ENCODE measurements around the gene CLIC1.

The CLIC1 gene

GRCh38 chr6:31775633-31776484 is 39.5 kb upstream of the CLIC1 start:
- H3K27ac ChIP-seq (ENCODE audit: extremely low read depth, low read depth, low read length), result no peak overlapping the region
- H3K4me3 ChIP-seq (ENCODE audit: low read depth, low read length), result no peak overlapping the region
- CTCF ChIA-PET, result interaction anchor here (0.5 to 3.2 kb wide), 5 partner anchors 13 to 176 kb away, joined by 3 to 17 read pairs (median 4); no protein-coding TSS in a partner anchor
- H3K36me3 ChIP-seq (ENCODE audit: control insufficient read depth in 2 of 2, insufficient read depth in 1 of 2, low read length in 2 of 2), result peaks cover 0 to 28% of the 10 kb centered on the region in 2 experiments; a peak in 2 of 3 replicates
- H3K4me1 ChIP-seq (ENCODE audit: control insufficient read depth, insufficient read depth, low read length), result peaks cover 4% of the 10 kb centered on the region
- TF ChIP-seq ZSCAN16 (tag by site-specific recombination; IDR thresholded peaks at IDR 0.05), result no peak
- TF ChIP-seq ZNF202 (tag by site-specific recombination; IDR thresholded peaks at IDR 0.05; ENCODE audit: borderline replicate concordance), result no peak
- TF ChIP-seq ZNF747 (tag by site-specific recombination; IDR thresholded peaks at IDR 0.05), result no peak
- TF ChIP-seq BCL6B (tag by site-specific recombination; IDR thresholded peaks at IDR 0.05), result no peak
- TF ChIP-seq BCL11A (tag by site-specific recombination; IDR thresholded peaks at IDR 0.05; ENCODE audit: low read depth), result no peak
- no peak for TF ChIP-seq TRIM28 (IDR thresholded peaks at IDR 0.05; ENCODE audit: borderline replicate concordance, low read length)
- no peak for TF ChIP-seq ZFP37 (tag by site-specific recombination; IDR thresholded peaks at IDR 0.05)
- TF ChIP-seq, protein P1, sequence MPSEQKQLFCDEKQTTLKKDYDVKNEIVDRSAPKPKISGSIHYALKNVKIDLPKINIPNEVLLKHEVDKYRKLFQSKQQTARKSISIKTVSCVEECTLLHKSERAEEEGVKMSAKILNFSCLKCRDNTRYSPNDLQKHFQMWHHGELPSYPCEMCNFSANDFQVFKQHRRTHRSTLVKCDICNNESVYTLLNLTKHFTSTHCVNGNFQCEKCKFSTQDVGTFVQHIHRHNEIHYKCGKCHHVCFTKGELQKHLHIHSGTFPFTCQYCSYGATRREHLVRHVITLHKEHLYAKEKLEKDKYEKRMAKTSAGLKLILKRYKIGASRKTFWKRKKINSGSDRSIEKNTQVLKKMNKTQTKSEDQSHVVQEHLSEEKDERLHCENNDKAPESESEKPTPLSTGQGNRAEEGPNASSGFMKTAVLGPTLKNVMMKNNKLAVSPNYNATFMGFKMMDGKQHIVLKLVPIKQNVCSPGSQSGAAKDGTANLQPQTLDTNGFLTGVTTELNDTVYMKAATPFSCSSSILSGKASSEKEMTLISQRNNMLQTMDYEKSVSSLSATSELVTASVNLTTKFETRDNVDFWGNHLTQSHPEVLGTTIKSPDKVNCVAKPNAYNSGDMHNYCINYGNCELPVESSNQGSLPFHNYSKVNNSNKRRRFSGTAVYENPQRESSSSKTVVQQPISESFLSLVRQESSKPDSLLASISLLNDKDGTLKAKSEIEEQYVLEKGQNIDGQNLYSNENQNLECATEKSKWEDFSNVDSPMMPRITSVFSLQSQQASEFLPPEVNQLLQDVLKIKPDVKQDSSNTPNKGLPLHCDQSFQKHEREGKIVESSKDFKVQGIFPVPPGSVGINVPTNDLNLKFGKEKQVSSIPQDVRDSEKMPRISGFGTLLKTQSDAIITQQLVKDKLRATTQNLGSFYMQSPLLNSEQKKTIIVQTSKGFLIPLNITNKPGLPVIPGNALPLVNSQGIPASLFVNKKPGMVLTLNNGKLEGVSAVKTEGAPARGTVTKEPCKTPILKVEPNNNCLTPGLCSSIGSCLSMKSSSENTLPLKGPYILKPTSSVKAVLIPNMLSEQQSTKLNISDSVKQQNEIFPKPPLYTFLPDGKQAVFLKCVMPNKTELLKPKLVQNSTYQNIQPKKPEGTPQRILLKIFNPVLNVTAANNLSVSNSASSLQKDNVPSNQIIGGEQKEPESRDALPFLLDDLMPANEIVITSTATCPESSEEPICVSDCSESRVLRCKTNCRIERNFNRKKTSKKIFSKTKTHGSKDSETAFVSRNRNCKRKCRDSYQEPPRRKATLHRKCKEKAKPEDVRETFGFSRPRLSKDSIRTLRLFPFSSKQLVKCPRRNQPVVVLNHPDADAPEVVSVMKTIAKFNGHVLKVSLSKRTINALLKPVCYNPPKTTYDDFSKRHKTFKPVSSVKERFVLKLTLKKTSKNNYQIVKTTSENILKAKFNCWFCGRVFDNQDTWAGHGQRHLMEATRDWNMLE (tag by site-specific recombination; conservative IDR thresholded peaks at IDR 0.05; ENCODE audit: low read depth), result no peak
- no peak for TF ChIP-seq ZBTB8A (tag by site-specific recombination; IDR thresholded peaks at IDR 0.05)
- TF ChIP-seq ZNF658 (tag by site-specific recombination; IDR thresholded peaks at IDR 0.05), result no peak
- TF ChIP-seq PRDM4 (tag by site-specific recombination; IDR thresholded peaks at IDR 0.05), result no peak
- TF ChIP-seq ZNF157 (tag by site-specific recombination; IDR thresholded peaks at IDR 0.05), result no peak
- no peaks in the 10 kb centered on the region for H3K9me3 ChIP-seq (ENCODE audit: control insufficient read depth, insufficient read depth, low read depth, low read length)
- POLR2A ChIA-PET, result interaction anchor here (0.6 to 7.2 kb wide), 8 partner anchors 23 to 148 kb away, joined by 3 to 48 read pairs (median 4); partner anchors contain the start of genes ABHD16A, HSPA1A, HSPA1B and HSPA1L

GRCh38 chr6:31775184-31775583 is 38.9 kb upstream of the CLIC1 start:
- peak; percentile 47; the same call in 1 of the 2 replicates for TF ChIP-seq KLF1 (tag by site-specific recombination; IDR thresholded peaks at IDR 0.05)
- no peak for TF ChIP-seq ZNF768 (tag by site-specific recombination; IDR thresholded peaks at IDR 0.05)
- no peak for TF ChIP-seq GLIS1 (tag by site-specific recombination; IDR thresholded peaks at IDR 0.05)
- no peak for TF ChIP-seq ZNF514 (tag by site-specific recombination; IDR thresholded peaks at IDR 0.05)
- no peak for TF ChIP-seq ZBTB11 (tag by site-specific recombination; conservative IDR thresholded peaks at IDR 0.05; ENCODE audit: low read depth)
- Histone ChIP-seq H3K36me3 (ENCODE audit: control insufficient read depth in 2 of 2, insufficient read depth in 1 of 2, low read length in 2 of 2) (peaks cover 0 to 21% of the 10 kb centered on the region in 2 experiments; a peak in 2 of 3 replicates), H3K4me1 (ENCODE audit: control insufficient read depth, insufficient read depth, low read length) (peaks cover 4% of the 10 kb centered on the region), H3K4me3 (ENCODE audit: low read depth, low read length) (no peak overlapping the region), H3K9me3 (ENCODE audit: control insufficient read depth, insufficient read depth, low read depth, low read length) (no peaks in the 10 kb centered on the region), H3K27ac (ENCODE audit: extremely low read depth, low read depth, low read length) (no peak overlapping the region)
- ChIA-PET CTCF (interaction anchor here (0.5 to 3.2 kb wide), 7 partner anchors 12 to 272 kb away, joined by 3 to 17 read pairs (median 4); no protein-coding TSS in a partner anchor), POLR2A (interaction anchor here (0.6 to 7.2 kb wide), 10 partner anchors 22 to 149 kb away, joined by 3 to 48 read pairs (median 3); partner anchors contain the start of genes ABHD16A, HSPA1A, HSPA1B and HSPA1L)

All from HEK293 (cell line).